Measurements from ENCODE around the gene SLCO2A1. TPM values are rescaled to one million over a fixed set of nuclear protein-coding genes. Genes with fewer than 3 reads are reported as not detected.

The SLCO2A1 gene
- total and polyA plus RNA-seq, 2 of the 4 experiments (the other 2 are of a cell fraction), result under 0.01 to 1.5 TPM

DNA sequence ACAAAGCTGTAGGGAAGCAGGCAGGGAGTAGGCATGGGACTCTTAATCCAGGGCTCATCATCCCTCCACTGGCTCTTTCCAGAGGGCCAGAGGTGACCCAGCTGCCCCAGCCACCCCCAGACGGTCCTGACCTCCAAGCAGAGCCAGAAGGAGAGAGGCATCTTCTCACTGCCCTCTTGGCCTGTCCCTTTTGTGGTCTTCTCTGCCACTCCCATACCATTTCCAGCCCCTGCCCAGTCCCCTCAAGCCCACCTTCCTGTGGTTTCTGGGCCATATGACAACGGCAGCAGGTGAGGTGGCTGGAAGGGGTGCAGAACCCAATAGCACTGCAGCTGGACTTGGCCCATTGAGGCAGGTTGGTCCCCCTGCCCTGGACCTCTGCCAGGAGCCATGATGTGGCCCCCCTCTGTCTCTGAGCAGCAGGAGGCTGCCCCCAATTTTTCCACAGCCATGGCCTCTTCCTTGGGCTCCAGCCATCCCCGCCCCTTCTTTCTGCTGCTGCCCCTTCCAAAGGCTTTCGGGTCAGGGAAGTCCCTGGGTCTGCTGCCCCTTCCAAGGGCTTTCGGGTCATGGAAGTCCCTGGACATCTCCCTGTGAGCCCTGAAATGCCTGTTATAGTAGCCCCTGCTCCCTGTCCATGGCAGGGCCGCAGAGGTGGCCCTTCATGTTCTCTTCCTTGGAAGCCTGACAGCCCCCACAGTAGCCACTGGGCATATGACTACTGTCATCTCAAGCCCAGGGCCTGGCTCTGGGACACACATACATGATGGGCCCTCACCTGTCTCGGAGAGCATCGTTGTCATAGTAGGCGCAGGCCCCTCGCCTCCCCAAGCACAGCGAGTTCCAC, 94.5 kb downstream of the SLCO2A1 start:
- 83% methylated on average over 4 of the region's 11 CpGs; no CpG with 5 or more reads in 1 of the 2 experiments for WGBS, 2 experiments (ENCODE audit: extremely low coverage in 2 of 2, insufficient read length in 1 of 2)
- no peak overlapping the region for H4K5ac ChIP-seq (ENCODE audit: low read depth, low read length)
- no peak overlapping the region for H2AFZ ChIP-seq (replicated peaks; ENCODE audit: low read length, poor library complexity)
- no peak overlapping the region for H3K4me2 ChIP-seq (ENCODE audit: low read depth, low read length)
- ChIA-PET CTCF (no interaction called here), POLR2A (ENCODE audit: unreplicated experiment) (no interaction called here)
- no peak overlapping the region for H2BK20ac ChIP-seq (ENCODE audit: low read depth, low read length)
- dilution Hi-C loops (cut with HindIII; ENCODE audit: low sequenced_read_pairs, unreplicated experiment) (no loop called here), intact Hi-C loops (cut with micrococcal nuclease) (loop anchor here (5.0 to 10.0 kb wide), 3 partner anchors 127 to 550 kb away; partner anchors contain the start of genes ANAPC13 and CEP63), in situ Hi-C loops (cut with MboI; ENCODE audit: low sequenced_read_pairs) (loop anchor here (5.0 to 25.0 kb wide), 4 partner anchors 277 to 1198 kb away; partner anchors contain the start of genes ANAPC13 and CEP63)
- H2AK9ac ChIP-seq (replicated peaks; ENCODE audit: low read depth, low read length, poor library complexity), result no peak overlapping the region
- H4K20me1 ChIP-seq (ENCODE audit: insufficient read depth, low read length), result no peaks in the 10 kb centered on the region
- no peaks in the 10 kb centered on the region for H3K36me3 ChIP-seq (ENCODE audit: control insufficient read depth, insufficient read depth, low read length)
- no peaks in the 10 kb centered on the region for H3K9me3 ChIP-seq (ENCODE audit: control insufficient read depth, insufficient read depth, low read length)
- no peaks in the 10 kb centered on the region for H3K79me1 ChIP-seq (ENCODE audit: low read depth in 1 of 2, low read length in 2 of 2)
- no peak overlapping the region for H3K23ac ChIP-seq (ENCODE audit: low read depth, low read length)
- no peak for ATAC-seq (ENCODE audit: low read depth)
- H3K4me1 ChIP-seq (ENCODE audit: control insufficient read depth, insufficient read depth, low read length), result peaks cover 4% of the 10 kb centered on the region
- no peak overlapping the region for H2BK15ac ChIP-seq (ENCODE audit: low read depth, low read length)
- no peak overlapping the region for H2BK120ac ChIP-seq (ENCODE audit: low read depth, low read length)
- H3K18ac ChIP-seq (ENCODE audit: low read depth, low read length), result no peak overlapping the region
- H2BK5ac ChIP-seq (ENCODE audit: low read depth, low read length, poor library complexity, severe bottlenecking), result no peak overlapping the region
- peaks cover 3% of the 10 kb centered on the region; the same call in 1 of the 2 replicates for H3K9me1 ChIP-seq (ENCODE audit: insufficient read depth, low read length)
- no peak overlapping the region for H4K8ac ChIP-seq (ENCODE audit: low read depth in 2 of 2, low read length in 2 of 2)
- peak overlapping the region; percentile 18; the same call in 1 of the 2 replicates for H2AK5ac ChIP-seq (ENCODE audit: low read depth, low read length)
- H3K4me3 ChIP-seq (ENCODE audit: insufficient read depth, low read depth, low read length), result no peak overlapping the region
- no peak for DNase-seq
- BruUV-seq (replicated peaks), result no TSS peak
- no peak for TF ChIP-seq RCOR1 (IDR thresholded peaks at IDR 0.05; ENCODE audit: insufficient replicate concordance, low read length)
- TF ChIP-seq BHLHE40 (IDR thresholded peaks at IDR 0.05; ENCODE audit: low read depth, low read length), result no peak
- no peak for TF ChIP-seq RAD21 (IDR thresholded peaks at IDR 0.05; ENCODE audit: low read length)
- no peak for TF ChIP-seq RFX5 (IDR thresholded peaks at IDR 0.05; ENCODE audit: low read depth, low read length)
- TF ChIP-seq CEBPB (IDR thresholded peaks at IDR 0.05; ENCODE audit: low read depth, low read length), result no peak
- TF ChIP-seq, protein P1, sequence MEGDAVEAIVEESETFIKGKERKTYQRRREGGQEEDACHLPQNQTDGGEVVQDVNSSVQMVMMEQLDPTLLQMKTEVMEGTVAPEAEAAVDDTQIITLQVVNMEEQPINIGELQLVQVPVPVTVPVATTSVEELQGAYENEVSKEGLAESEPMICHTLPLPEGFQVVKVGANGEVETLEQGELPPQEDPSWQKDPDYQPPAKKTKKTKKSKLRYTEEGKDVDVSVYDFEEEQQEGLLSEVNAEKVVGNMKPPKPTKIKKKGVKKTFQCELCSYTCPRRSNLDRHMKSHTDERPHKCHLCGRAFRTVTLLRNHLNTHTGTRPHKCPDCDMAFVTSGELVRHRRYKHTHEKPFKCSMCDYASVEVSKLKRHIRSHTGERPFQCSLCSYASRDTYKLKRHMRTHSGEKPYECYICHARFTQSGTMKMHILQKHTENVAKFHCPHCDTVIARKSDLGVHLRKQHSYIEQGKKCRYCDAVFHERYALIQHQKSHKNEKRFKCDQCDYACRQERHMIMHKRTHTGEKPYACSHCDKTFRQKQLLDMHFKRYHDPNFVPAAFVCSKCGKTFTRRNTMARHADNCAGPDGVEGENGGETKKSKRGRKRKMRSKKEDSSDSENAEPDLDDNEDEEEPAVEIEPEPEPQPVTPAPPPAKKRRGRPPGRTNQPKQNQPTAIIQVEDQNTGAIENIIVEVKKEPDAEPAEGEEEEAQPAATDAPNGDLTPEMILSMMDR (conservative IDR thresholded peaks at IDR 0.05; ENCODE audit: low read depth, low read length), result no peak
- no peak for TF ChIP-seq NFE2L2 (IDR thresholded peaks at IDR 0.05; ENCODE audit: low read depth, low read length)
- TF ChIP-seq MXI1 (IDR thresholded peaks at IDR 0.05; ENCODE audit: borderline replicate concordance, low read depth, low read length), result no peak
- TF ChIP-seq MAFK (IDR thresholded peaks at IDR 0.05; ENCODE audit: low read depth, low read length), result no peak
- TF ChIP-seq, protein P2, sequence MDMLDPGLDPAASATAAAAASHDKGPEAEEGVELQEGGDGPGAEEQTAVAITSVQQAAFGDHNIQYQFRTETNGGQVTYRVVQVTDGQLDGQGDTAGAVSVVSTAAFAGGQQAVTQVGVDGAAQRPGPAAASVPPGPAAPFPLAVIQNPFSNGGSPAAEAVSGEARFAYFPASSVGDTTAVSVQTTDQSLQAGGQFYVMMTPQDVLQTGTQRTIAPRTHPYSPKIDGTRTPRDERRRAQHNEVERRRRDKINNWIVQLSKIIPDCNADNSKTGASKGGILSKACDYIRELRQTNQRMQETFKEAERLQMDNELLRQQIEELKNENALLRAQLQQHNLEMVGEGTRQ (IDR thresholded peaks at IDR 0.05; ENCODE audit: low read depth, low read length), result no peak
- TF ChIP-seq, protein P3, sequence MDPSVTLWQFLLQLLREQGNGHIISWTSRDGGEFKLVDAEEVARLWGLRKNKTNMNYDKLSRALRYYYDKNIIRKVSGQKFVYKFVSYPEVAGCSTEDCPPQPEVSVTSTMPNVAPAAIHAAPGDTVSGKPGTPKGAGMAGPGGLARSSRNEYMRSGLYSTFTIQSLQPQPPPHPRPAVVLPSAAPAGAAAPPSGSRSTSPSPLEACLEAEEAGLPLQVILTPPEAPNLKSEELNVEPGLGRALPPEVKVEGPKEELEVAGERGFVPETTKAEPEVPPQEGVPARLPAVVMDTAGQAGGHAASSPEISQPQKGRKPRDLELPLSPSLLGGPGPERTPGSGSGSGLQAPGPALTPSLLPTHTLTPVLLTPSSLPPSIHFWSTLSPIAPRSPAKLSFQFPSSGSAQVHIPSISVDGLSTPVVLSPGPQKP (IDR thresholded peaks at IDR 0.05; ENCODE audit: borderline replicate concordance, low read depth, low read length), result no peak
- H3K4ac ChIP-seq (ENCODE audit: low read depth, low read length), result no peak overlapping the region
- no peak overlapping the region for H3K27ac ChIP-seq (ENCODE audit: insufficient read depth, low read length)
- H3K14ac ChIP-seq (replicated peaks; ENCODE audit: low read depth, low read length), result no peak overlapping the region
- no peaks in the 10 kb centered on the region for H3K27me3 ChIP-seq (ENCODE audit: control insufficient read depth, insufficient read depth, low read length)
- no peak overlapping the region; the same call in 1 of the 2 replicates for H4K91ac ChIP-seq (ENCODE audit: insufficient read depth, low read depth, low read length)
- no peak overlapping the region for H3K56ac ChIP-seq (ENCODE audit: extremely low read depth, insufficient read depth, low read length)
- H3K9ac ChIP-seq (ENCODE audit: low read depth, low read length), result no peak overlapping the region
